ENCODE results near the gene TMEM94.

TMEM94 gene

DNA sequence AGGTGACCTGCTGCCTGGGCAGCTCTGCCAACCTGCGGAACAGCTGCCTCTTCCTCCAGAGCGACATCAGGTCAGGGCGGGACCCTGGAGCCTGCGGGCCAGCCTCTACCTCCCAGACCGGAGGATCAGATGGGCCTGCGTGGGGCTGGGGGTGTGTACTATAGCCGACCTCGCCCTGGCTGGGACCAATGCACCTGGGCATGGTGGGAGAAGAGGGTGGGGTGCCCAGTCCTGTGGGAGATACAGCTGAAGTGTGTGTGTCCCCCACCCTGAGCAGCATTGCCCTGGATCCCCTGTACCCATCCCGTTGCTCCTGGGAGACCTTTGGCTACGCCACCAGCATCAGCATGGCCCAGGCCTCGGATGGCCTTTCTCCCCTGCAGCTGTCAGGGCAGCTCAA is 39.6 kb downstream of the TMEM94 start:
- DNase-seq (ENCODE audit: low spot score), result no peak

DNA sequence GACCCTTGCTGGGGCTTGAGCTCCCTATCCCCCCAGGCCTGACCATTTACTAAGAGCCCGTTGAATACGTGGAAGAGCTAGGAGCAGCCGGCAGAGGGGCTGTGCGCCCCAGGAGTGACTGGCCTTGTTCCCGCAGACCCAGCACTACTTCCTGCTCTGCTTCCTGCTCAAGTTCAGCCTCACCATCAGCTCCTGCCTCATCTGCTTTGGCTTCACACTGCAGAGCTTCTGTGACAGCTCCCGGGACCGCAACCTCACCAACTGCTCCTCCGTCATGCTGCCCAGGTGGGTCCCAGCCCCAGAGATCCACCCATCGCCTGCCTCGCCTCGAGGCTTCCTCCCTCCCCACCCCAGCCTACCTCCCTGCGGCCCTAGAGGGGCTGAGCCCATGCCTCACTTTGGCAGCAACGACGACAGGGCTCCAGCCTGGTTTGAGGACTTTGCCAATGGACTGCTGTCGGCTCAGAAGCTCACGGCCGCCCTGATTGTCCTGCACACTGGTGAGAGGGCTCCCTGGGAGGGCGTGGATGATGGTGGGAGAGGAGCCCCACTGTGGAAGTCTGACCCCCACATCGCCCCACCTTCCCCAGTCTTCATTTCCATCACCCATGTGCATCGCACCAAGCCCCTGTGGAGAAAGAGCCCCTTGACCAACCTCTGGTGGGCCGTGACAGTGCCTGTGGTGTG is 41.7 kb downstream of the TMEM94 start:
- no peak for DNase-seq (ENCODE audit: low spot score)

DNA sequence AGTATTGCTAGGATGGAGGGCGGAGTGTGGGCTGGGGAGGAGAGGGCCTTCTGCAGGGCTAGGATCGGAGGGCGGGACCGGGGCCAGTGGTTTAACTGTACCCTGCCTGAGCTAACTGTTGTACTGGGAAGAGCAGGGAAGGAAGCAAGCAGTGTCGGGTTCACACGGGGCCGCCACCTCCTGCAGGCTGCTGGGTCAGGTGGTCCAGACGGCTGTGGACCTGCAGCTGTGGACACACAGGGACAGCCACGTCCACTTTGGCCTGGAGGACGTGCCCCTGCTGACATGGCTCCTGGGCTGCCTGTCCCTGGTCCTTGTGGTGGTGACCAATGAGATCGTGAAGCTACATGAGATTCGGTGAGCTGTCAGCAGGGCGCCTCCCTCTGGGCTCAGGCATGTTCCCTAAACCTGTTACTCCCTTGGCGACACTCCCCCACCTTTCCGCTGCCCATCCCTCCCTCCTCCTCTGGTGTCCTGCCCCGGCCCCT is 42.3 kb downstream of the TMEM94 start:
- no peak for DNase-seq (ENCODE audit: low spot score)

DNA sequence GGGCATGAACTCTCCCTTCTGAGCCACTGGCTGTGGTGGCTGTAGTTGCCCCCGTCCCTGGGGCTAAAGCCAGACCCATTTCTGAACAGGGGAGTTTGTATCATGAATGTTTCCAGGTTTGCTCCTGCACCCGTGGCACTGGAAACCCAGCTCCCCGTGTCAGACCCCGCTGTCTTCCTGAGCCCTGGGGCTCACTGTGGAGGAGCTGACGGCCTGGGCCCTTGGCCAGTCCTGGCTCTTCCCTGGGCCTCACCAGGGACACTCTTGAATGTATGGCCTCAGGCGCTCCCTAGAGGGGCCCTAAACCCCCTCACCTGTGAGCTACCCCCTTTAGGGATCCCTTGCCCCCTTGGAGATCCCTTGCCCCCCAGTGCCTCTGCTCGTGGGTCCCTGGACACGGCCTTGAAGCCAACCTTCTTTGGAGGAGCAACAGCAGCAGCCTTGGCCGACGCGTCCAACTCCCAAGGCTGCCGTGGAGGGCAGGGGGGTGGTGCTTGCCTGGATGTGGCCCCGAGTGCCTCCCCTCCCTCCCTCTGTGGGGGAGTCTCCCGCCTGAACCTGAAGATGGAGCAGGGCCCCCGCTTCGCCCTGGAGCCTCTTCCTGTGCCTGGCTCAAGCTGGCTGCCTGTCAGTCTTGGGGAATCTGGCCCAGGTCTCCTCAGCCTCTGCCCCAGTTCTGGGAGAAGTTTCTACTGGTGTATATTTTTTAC is 43.0 kb downstream of the TMEM94 start:
- no peak for DNase-seq (ENCODE audit: low spot score)

DNA sequence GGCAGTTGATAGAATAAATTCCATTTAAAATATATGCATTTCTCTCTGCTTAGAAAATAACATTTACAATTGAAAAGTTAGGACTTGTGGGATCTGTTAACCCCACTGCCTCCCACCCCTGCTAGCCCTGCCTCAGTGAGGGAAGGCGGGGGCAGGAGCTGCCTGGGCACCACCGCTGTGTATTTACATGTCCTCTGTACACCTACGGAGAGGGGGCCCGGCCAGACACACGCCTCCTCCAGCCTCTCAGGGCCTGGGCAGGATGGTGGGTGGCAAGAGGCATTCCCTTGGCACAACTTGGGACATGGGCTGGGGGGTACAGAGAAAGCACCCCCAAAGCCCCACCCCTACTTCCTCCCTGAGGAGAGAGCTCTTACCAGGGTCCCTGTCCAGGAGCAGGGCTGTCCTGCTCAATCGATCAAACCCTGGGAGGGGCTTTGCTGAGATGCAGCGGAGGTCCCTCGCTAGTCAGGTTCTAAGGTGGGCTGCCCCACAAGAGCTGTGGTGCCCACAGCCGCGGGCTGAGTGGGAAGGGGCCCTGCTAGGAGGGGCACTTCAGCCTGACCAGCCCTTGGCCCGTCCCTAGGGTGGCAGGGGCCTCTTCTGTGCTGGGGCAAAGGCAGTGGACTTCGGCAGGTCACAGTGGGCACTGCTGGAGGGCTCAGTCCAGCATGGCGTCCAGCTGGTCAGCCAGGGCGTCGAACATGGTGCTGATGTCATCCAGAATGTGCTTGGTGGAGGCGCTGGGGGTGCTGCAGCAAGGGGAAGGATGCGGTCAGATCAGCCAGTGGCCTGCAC is 44.2 kb downstream of the TMEM94 start:
- DNase-seq (ENCODE audit: low spot score), result no peak

DNA sequence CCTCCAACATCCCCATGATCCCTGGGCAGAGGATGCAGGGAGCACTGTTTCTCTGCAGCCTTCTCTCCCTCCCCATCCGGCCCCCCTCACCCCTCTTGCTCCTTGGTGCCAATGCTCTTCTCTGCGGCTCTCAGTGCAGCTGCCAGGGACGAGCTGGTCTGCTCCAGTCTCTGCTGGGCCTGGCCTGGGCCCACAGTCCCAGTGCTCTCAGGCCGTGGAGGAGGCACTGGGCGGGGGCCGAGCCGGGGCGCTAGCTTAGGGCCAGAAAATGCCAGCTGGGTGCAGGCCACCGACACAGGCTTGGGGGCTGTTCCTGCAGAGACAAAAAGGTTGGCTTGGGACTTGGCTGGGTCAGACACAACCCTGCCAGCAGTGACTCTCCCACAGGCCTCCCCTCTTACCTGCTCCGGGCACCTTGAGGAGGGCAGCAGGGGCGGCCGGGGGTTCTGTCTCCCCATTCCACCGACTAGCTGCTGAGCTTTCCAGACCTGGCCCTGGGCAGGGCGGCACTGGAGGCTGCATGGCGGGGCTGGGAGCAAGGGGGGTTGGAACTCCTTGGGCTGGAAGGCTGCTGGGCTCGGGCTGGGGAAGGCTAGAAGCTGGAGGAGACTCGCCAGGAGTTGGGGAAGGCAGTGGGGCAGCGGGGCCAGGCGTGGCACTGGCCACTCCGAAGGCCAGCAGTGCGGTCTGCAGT is 45.1 kb downstream of the TMEM94 start:
- no peak for DNase-seq (ENCODE audit: low spot score)

DNA sequence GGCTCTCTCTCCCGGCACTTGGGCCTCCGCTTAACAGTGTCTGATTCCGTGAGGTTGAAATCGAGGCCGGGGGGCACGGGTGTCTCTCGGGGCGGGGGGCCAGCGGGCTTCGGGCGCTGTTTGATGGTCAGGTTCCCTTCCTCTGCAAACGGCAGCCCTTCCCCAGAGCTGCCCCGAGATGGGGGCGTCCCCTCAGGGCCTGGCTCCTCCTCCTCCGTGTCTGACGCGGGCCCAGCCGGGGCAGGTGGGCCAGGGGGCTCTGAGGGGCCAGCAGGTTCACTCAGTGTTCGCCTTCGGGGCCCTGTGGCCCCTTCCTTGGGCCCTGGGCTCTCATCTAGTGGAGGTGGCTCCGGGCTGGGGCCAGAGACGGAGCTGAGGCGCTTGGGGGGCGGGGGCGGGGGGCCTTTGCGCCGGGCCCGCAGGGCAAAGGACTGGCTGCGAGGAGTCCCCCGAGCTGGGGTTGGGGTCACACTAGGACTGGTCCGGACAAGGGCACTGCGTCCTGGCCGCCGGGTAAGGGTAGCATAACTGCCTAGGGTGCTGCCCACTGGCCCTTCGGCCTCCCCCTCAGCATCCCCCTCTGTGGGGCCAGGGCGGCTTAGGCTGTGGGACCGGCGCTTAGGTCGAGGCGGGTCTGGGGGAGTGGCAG is 45.8 kb downstream of the TMEM94 start:
- no peak for DNase-seq (ENCODE audit: low spot score)

DNA sequence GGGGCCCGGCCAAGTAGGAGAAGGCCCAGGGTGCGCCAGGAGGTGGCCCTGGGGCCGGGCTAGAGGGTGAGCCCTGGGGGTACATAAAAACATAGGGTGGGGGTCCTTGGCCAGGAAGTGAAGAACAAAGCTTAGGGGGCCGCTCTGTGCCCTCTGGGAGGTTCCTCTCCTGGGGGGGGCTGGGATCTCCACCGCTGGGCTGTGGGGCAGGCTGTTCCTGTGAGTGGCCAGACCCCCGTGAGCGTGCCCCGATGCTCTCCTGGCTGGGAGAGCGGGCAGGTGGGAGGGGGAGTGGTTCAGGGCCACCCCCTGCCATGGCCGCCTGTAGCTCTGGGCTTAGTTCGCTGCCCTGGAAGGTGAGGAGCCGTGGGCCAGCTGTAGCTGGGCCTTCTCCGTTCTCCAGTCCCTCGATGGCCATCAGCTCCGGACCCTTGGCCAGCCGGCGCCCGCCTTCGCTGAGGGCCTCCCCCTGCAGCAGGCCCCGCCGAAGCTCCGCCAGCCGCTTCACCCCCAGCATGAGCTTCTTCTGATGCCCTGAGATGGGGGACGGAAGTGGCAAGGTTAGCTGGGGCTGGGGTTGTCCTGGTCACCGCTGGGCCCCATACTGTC is 46.4 kb downstream of the TMEM94 start:
- no peak for DNase-seq (ENCODE audit: low spot score)

DNA sequence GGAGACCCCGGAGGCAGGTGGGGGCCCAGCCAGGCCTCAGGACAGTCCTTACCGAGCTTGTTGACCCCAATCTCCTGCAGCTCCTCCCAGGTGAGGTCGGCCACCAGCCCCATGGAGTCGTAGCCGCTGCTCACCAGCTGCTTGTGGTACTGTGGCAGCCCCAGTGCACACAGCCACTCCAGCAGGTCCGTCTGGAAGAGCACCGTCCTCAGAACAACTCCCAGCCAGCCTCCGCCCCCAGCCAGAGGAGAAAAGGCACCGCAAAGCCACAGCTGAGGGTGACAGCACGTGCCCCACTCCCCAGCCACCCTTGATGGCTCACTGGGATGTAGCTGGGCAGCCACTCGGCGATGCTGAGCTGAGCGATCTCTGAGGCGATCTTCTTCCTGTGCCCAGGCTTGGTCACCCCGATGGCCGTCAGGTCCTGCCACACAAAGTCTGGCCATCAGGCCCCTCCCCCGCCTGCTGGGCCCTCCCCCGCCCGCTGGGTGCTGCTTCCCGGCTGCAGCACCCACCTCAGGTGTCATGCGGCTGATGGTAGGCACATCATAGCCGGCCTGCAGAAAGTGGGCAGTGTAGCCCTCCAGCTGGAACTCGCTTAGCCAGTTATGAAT is 47.0 kb downstream of the TMEM94 start:
- no peak for DNase-seq (ENCODE audit: low spot score)

DNA sequence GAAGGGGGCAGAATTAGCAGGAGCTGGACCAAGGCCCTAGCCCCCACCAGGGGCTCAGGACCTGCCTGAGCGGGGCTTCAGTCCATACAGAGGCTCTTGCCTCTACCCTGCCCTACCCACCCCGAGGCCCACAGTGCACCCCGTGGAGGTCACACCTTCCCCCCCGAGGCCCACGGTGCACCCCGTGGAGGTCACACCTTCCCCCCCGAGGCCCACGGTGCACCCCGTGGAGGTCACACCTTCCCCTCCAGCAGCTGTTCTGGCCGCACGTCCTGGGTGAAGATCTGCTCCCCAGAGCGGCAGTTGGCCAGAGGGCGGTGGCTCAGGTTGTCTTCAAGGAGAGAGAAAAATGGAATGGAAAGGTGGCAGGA is 47.5 kb downstream of the TMEM94 start:
- DNase-seq (ENCODE audit: low spot score), result no peak

DNA sequence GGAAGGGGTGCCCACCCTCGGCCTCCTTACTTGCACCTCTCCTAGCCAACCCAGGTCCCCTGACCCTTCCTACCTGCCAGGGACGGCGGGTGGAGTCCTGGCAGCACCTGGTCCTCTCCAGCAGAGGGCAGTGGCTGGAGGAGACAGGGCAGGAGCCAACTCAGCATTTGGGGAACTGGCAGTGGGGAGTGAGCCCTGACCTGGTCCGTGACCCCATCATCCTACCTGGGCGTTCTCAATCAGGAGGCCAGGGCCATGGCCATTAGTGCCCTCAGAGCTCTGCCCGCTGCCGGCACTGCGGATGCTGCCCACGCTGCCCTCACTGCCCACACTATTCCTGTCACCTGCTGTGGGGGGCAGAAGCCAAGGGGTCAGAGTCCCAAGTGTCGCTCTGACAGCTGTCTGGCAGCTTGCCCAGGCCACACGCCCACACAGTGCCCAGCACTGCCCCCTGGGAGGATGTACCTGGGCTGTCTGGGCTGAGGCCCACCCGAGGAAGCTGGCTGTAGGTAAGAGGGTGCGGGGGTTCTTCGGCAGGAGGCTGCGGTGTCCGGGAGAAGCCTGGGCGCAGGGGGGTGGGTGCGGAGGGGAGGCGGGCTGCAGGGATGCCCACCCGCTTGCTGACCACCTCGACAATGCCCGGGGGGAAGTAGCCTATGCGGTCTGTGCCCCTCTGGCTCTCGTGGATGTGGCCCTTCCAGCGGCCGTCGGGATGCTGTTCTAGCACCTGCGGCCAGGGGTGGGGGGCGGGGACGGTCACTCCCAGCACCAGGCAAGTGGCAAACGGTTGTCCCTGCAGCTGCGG is 48.1 kb downstream of the TMEM94 start:
- DNase-seq (ENCODE audit: low spot score), result no peak

DNA sequence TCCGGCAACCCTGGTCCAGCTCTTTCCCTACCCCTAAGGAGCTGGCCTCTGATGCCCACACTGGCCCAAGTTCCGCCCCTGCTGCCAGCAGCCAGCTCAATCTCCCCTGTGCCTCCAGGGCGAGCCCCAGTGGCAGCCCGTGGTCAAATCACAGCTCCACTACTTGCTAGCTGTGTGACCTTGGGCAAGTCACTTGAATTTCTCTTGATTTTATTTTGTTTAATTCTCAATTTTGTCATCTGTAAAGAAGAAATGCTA is 48.6 kb downstream of the TMEM94 start:
- no peak for DNase-seq (ENCODE audit: low spot score)

DNA sequence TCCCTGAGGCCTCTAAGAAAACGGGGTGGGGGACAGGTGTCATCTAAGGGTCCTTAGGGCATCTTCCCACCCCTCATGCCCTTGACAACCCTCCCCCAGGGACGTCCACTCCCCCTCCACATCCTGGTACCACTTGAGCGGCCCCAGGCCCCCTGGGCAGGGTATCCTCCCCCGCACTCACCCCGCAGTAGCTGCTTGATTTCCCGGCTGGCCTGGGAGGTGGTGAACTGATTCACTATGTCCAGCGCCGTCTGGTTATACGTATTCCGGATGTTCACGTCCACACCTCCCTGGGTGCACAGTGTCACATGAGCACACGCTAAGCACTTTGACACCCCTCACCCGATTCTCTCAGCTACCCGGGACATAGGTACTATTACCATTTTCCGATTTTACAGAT is 49.2 kb downstream of the TMEM94 start:
- no peak for DNase-seq (ENCODE audit: low spot score)

DNA sequence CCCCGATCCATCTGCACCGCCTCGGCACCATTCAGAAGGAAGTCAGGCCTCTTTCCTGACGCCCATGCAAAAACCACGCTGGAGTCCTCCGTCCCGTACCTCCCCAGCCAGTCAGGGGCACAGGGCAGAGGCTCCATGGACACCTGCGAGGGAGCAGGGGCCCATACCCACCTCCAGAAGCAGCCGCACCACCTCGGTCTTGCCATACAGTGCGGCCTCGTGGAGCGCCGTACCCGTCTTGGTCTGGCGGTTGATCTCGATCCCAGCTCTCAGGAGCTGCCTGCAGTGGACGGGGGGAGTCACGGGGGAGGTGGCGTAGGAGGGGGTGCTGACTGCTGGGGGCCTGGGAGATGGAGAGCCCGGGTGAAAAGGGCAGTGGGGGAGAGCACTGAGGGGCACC is 49.7 kb downstream of the TMEM94 start:
- no peak for DNase-seq (ENCODE audit: low spot score)

DNA sequence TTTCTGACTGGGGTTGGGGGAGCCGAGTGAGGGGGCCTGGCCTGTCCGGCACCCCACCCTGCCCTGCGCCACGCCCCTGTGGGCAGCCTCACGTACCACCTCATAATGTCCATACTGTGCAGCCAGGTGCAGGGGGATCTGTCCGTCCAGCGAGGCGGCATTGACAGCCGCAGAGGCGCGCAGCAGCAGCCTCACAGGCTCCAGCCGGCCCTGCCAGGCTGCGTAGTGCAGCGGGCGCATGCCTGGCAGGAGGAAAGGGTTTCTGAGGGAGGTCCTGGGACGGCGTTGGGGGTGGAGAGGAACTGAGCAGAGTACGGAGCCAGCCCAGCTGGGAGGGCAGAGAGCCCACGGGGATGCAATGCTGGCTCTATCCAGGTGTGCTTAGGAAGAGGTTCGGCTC is 50.5 kb downstream of the TMEM94 start:
- no peak for DNase-seq (ENCODE audit: low spot score)

DNA sequence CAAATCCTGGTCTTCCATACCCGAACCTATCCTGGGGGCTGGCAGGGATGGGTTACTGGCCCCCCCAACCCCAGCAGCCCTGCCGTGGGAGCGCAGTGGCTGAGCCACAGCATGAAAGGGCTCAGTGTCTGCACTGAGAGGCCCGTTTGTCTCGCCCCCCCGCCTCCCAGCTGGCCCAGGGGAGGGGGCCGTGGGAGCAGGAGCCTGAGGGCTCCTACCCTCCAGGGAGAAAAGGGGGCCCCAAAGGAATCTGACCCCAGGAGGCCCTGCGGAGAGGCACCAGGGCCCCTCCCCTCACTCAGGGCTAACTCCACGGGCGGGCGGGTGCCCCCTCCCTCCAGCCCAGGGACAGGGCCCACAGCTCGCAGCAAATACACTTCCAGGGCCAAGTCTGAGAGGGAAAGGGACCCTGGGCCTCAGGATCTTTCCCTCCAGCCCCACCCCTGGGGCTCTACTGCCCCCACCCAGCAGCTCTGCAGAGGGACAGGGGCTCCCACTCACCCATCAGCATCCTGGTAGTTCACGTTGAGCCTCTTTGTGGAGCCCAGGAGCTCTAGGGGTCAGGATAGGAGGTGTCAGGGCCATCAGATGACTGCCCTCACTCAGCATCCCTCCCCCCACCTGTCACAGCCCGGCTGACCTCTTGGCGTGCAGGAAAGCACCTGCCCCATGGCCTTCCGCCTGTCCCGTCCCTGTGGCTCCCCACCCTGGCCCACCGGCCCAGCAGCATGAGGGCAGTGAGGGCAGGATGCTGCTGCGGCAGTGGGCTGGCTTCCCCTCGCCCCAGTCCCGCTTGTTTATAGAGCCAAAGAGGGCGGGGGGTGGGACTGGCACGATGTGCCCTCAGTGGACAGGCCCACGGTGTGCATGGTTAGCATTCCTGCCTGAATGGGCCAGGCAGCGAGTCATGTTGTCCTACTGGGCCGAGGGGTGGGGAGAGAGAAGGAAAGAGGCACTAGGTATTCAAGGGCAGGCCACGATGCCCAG is 51.6 kb downstream of the TMEM94 start:
- DNase-seq (ENCODE audit: low spot score), result no peak

DNA sequence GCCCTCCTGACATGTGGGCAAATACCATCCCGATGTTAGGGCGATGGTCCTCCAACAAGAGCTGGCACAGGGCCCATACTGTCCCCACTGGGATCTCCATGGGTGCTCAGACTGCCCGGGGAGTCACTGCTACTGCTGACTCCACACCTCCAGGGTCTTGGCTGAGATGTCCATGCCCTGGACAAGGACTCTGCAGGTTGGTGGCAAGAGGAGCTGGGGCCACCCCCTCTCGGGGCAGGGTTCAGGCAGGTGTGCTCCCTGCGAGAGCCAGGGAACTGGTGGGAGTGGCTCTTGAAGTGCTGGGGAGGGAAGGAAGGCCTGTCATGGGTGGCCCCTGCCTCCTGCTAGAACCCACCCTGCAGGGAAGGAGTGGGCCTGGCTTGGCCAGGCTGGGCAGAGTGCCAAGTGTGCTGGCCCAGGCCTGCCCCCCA is 52.5 kb downstream of the TMEM94 start:
- DNase-seq (ENCODE audit: low spot score), result no peak

DNA sequence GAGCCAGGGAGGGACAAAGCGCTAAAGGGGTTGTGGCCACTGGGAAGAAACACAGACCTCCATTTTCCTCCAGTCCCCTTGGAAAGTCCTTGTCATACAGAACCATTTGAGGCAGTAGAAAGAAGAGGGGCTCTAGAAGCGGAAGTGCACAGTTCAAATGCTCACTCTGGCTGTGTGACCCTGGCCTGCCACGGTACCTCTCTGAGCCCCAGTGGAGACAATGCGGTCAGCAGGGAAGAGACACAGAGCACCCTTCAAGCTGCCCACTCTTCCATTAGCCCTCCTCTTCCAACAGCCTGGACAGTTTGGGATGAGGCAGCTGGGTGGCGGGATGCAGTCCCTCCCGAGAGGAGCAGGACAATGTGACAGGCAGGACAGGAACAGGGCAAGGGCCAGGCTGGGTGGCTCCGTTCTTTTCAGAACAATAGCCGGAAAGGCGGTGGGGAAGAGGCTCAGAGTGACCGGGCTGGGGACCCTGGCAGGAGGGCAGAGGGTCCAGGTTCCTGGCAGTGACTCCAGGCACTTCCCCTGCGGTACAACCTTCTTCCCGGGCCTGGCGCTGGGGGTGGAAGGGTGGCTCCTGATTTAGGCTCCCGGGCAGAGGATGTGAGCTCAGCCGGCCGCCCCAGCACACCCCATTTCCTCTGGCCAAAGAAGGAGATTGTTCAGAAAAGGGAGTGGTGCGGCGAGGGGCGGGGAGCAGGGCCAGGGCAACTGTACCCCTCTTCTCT is 53.3 kb downstream of the TMEM94 start:
- DNase-seq (ENCODE audit: low spot score), result no peak

DNA sequence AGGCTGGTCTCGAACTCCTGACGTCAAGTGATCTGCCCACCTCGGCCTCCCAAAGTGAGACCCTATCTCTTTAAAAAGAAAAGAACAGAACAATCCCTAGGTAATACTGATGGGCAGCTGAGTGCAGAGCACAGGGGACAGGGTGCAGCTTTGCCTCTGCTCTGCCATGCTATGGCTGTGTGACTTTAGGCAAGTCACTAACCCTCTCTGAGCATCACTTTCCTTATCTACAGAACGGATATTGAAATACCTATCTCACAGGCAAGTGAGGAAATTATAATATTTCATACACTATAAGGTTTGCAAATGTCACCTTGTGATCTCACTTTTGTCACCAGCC is 54.8 kb downstream of the TMEM94 start:
- DNase-seq (ENCODE audit: low spot score), result no peak
